ENCODE results near the gene APLP1.
"Not testable (repeated sequence)": the region's sequence is repeated elsewhere in the genome, so short reads cannot be mapped to it uniquely, and the experiment has no call there.

Gene APLP1

GRCh38 chr19:35836096-35836495, 32.3 kb upstream of the APLP1 start:
- CTCF ChIA-PET; DNase-seq (ENCODE audit: extremely low spot score); POLR2A ChIA-PET: not testable (repeated sequence)
- TF ChIP-seq ZNF384 (IDR thresholded peaks at IDR 0.05) = peak; percentile 75

GRCh38 chr19:35841961-35842595, 26.3 kb upstream of the APLP1 start:
- no peak for DNase-seq (ENCODE audit: extremely low spot score)
- CTCF ChIA-PET = no interaction called here
- POLR2A ChIA-PET = no interaction called here
- TF ChIP-seq SUZ12 (IDR thresholded peaks at IDR 0.05) = no peak
- TF ChIP-seq ZNF384 (IDR thresholded peaks at IDR 0.05) = no peak
- no peak for TF ChIP-seq ARNT (IDR thresholded peaks at IDR 0.05)
- TF ChIP-seq HDGF (IDR thresholded peaks at IDR 0.05; ENCODE audit: borderline replicate concordance) = no peak
- no peak for TF ChIP-seq ELF4 (IDR thresholded peaks at IDR 0.05)
- no peak for TF ChIP-seq BHLHE40 (IDR thresholded peaks at IDR 0.05; ENCODE audit: borderline replicate concordance)
- no peak for TF ChIP-seq FOXM1 (IDR thresholded peaks at IDR 0.05; ENCODE audit: borderline replicate concordance)
- no peak for TF ChIP-seq L3MBTL2 (conservative IDR thresholded peaks at IDR 0.05)
- TF ChIP-seq LEF1 (IDR thresholded peaks at IDR 0.05; ENCODE audit: borderline replicate concordance) = no peak
- TF ChIP-seq FOXK2 (IDR thresholded peaks at IDR 0.05) = no peak
- no peak for TF ChIP-seq FOXA1 (IDR thresholded peaks at IDR 0.05)
- no peak for TF ChIP-seq CTBP1 (IDR thresholded peaks at IDR 0.05; ENCODE audit: borderline replicate concordance)
- no peak for TF ChIP-seq PKNOX1 (IDR thresholded peaks at IDR 0.05)
- no peak for TF ChIP-seq SP1 (IDR thresholded peaks at IDR 0.05)
- TF ChIP-seq NFRKB (IDR thresholded peaks at IDR 0.05) = no peak
- TF ChIP-seq TARDBP (IDR thresholded peaks at IDR 0.05) = no peak

- POLR2A ChIA-PET = no interaction called here
- CTCF ChIA-PET = no interaction called here
Measured at GRCh38 chr19:35842666-35843272, 25.6 kb upstream of the APLP1 start.

GRCh38 chr19:35843676-35844481, 24.5 kb upstream of the APLP1 start:
- POLR2A ChIA-PET = no interaction called here
- no peak for TF ChIP-seq ELF4 (IDR thresholded peaks at IDR 0.05)
- no peak for TF ChIP-seq CTBP1 (IDR thresholded peaks at IDR 0.05; ENCODE audit: borderline replicate concordance)
- TF ChIP-seq SUZ12 (IDR thresholded peaks at IDR 0.05) = no peak
- TF ChIP-seq LEF1 (IDR thresholded peaks at IDR 0.05; ENCODE audit: borderline replicate concordance) = no peak
- no peak for TF ChIP-seq FOXA1 (IDR thresholded peaks at IDR 0.05)
- TF ChIP-seq BHLHE40 (IDR thresholded peaks at IDR 0.05; ENCODE audit: borderline replicate concordance) = no peak
- no peak for TF ChIP-seq SP1 (IDR thresholded peaks at IDR 0.05)
- no peak for TF ChIP-seq ARNT (IDR thresholded peaks at IDR 0.05)
- no peak for TF ChIP-seq NFRKB (IDR thresholded peaks at IDR 0.05)
- TF ChIP-seq L3MBTL2 (conservative IDR thresholded peaks at IDR 0.05) = no peak
- TF ChIP-seq TARDBP (IDR thresholded peaks at IDR 0.05) = no peak
- no peak for TF ChIP-seq PKNOX1 (IDR thresholded peaks at IDR 0.05)
- TF ChIP-seq FOXM1 (IDR thresholded peaks at IDR 0.05; ENCODE audit: borderline replicate concordance) = no peak
- no peak for TF ChIP-seq HDGF (IDR thresholded peaks at IDR 0.05; ENCODE audit: borderline replicate concordance)
- TF ChIP-seq FOXK2 (IDR thresholded peaks at IDR 0.05) = no peak
- TF ChIP-seq ZNF384 (IDR thresholded peaks at IDR 0.05) = no peak
- DNase-seq (ENCODE audit: extremely low spot score) = peak; percentile 62
- CTCF ChIA-PET = no interaction called here

More at GRCh38 chr19:35842666-35843272, 25.6 kb upstream of the APLP1 start:
- no peak for DNase-seq (ENCODE audit: extremely low spot score)
- no peak for TF ChIP-seq ELF4 (IDR thresholded peaks at IDR 0.05)
- TF ChIP-seq CTBP1 (IDR thresholded peaks at IDR 0.05; ENCODE audit: borderline replicate concordance) = no peak
- TF ChIP-seq HDGF (IDR thresholded peaks at IDR 0.05; ENCODE audit: borderline replicate concordance) = no peak
- no peak for TF ChIP-seq SP1 (IDR thresholded peaks at IDR 0.05)
- TF ChIP-seq BHLHE40 (IDR thresholded peaks at IDR 0.05; ENCODE audit: borderline replicate concordance) = no peak
- no peak for TF ChIP-seq ZNF384 (IDR thresholded peaks at IDR 0.05)
- TF ChIP-seq SUZ12 (IDR thresholded peaks at IDR 0.05) = no peak
- TF ChIP-seq FOXM1 (IDR thresholded peaks at IDR 0.05; ENCODE audit: borderline replicate concordance) = no peak
- no peak for TF ChIP-seq L3MBTL2 (conservative IDR thresholded peaks at IDR 0.05)
- TF ChIP-seq FOXA1 (IDR thresholded peaks at IDR 0.05) = no peak
- no peak for TF ChIP-seq TARDBP (IDR thresholded peaks at IDR 0.05)
- no peak for TF ChIP-seq NFRKB (IDR thresholded peaks at IDR 0.05)
- no peak for TF ChIP-seq LEF1 (IDR thresholded peaks at IDR 0.05; ENCODE audit: borderline replicate concordance)
- no peak for TF ChIP-seq FOXK2 (IDR thresholded peaks at IDR 0.05)
- TF ChIP-seq ARNT (IDR thresholded peaks at IDR 0.05) = no peak

GRCh38 chr19:35844482-35845214, 23.7 kb upstream of the APLP1 start:
- DNase-seq (ENCODE audit: extremely low spot score) = no peak
- POLR2A ChIA-PET = no interaction called here
- TF ChIP-seq FOXM1 (IDR thresholded peaks at IDR 0.05; ENCODE audit: borderline replicate concordance) (no peak), L3MBTL2 (conservative IDR thresholded peaks at IDR 0.05) (no peak)
- CTCF ChIA-PET = no interaction called here

Data from HEK293T (cell line).